CD4-positive, CD25-positive, alpha-beta regulatory T cell (primary cell): Measurements from ENCODE around the gene UBASH3B. TPM values are rescaled to one million over a fixed set of nuclear protein-coding genes. Genes with fewer than 3 reads are reported as not detected.
"Not testable (repeated sequence)": the region's sequence is repeated elsewhere in the genome, so short reads cannot be mapped to it uniquely, and the experiment has no call there.

Source experiments
- ATAC-seq, 2 donors: fragments of 150-1000 bp; cut with Tn5 transposase; one replicate each; pipeline ENCODE4 v1.10.0; 2021; ENCODE audit warnings: low read depth in 2 of 2, moderate number of reproducible peaks in 2 of 2, moderate library complexity in 1 of 2
- DNase-seq, 3 donors: peaks; one replicate each; pipeline versions ENCODE4 v3.0.0 to v3.0.0-alpha.2; 2012 to 2022; ENCODE audit warnings: mixed read lengths in 1 of 3
- H3K27ac ChIP-seq: one replicate; pipeline ENCODE4 v1.7.0; 2013; ENCODE audit warnings: mild to moderate bottlenecking, low read length; ENCODE audit not compliant: insufficient read depth, poor library complexity, severe bottlenecking
- H3K27me3 ChIP-seq: one replicate; pipeline ENCODE4 v1.7.0; 2013; ENCODE audit warnings: low read length; ENCODE audit not compliant: control insufficient read depth, insufficient read depth
- H3K36me3 ChIP-seq: one replicate; pipeline ENCODE4 v1.7.0; 2013; ENCODE audit warnings: mild to moderate bottlenecking, low read length, moderate library complexity; ENCODE audit not compliant: control insufficient read depth, insufficient read depth
- H3K4me1 ChIP-seq: 2 replicates; pipeline ENCODE4 v1.7.0; 2013; ENCODE audit warnings: mild to moderate bottlenecking, low read length; ENCODE audit not compliant: insufficient read depth, control insufficient read depth, poor library complexity, severe bottlenecking
- H3K4me3 ChIP-seq: one replicate; pipeline ENCODE4 v1.7.0; 2013; ENCODE audit warnings: low read depth, mild to moderate bottlenecking, low read length, moderate library complexity
- H3K9me3 ChIP-seq, 2 experiments: 1 replicate in 1 of 2; 2 replicates in 1 of 2; pipeline ENCODE4 v1.7.0; 2013; ENCODE audit warnings: low read length in 2 of 2, mild to moderate bottlenecking in 1 of 2, moderate library complexity in 1 of 2; ENCODE audit not compliant: control insufficient read depth in 2 of 2
- H3K27ac Mint-ChIP-seq, 3 donors: one replicate each; pipeline ENCODE4 v1.8.0; 2020 to 2022; ENCODE audit warnings: mild to moderate bottlenecking in 3 of 3, mixed read lengths in 3 of 3, moderate library complexity in 2 of 3
- H3K27me3 Mint-ChIP-seq: one replicate; pipeline ENCODE4 v1.8.0; 2022; ENCODE audit warnings: mild to moderate bottlenecking, mixed read lengths
- H3K36me3 Mint-ChIP-seq: one replicate; pipeline ENCODE4 v1.8.0; 2020; ENCODE audit warnings: mixed read lengths
- H3K4me1 Mint-ChIP-seq, 4 donors: one replicate each; pipeline ENCODE4 v1.8.0; 2020 to 2022; ENCODE audit warnings: mixed read lengths in 4 of 4, mild to moderate bottlenecking in 1 of 4
- H3K4me3 Mint-ChIP-seq, 4 donors: one replicate each; pipeline ENCODE4 v1.8.0; 2020 to 2022; ENCODE audit warnings: mild to moderate bottlenecking in 4 of 4, mixed read lengths in 4 of 4, moderate library complexity in 3 of 4
- H3K9me3 Mint-ChIP-seq, 7 donors: one replicate each; pipeline ENCODE4 v1.8.0; 2020 to 2022; ENCODE audit warnings: mixed read lengths in 7 of 7, mild to moderate bottlenecking in 3 of 7, moderate library complexity in 2 of 7
- polyA plus RNA-seq, 4 donors: library from polyadenylated mRNA; unstranded; fragments of 300-500 nt; fragmentation: Illumina TruSeq; gene quantifications; one replicate each; pipeline ENCODE4 v1.2.3, GENCODE V29; 2021
- total RNA-seq: library from RNA; stranded (reverse); gene quantifications from one replicate; pipeline ENCODE4 v1.2.3, GENCODE V29; 2022

UBASH3B gene
- total and polyA plus RNA-seq, 5 donors from 2014 or later: 14.2 to 57.6 (median 19.1) TPM

- no peak overlapping the region for H3K4me3 ChIP-seq
- H3K27me3 ChIP-seq: no peaks in the 10 kb centered on the region
- no peak for ATAC-seq
- H3K4me1 ChIP-seq: peaks cover 54% of the 10 kb centered on the region
- H3K27ac Mint-ChIP-seq: peak overlapping the region; percentile 76 to 94 (median 93)
- H3K9me3 Mint-ChIP-seq: no peaks in the 10 kb centered on the region
- no peaks in the 10 kb centered on the region for H3K27me3 Mint-ChIP-seq
- H3K9me3 ChIP-seq: no peaks in the 10 kb centered on the region
- peaks cover 37 to 68% (median 53%) of the 10 kb centered on the region in 4 donors for H3K4me1 Mint-ChIP-seq
- H3K36me3 ChIP-seq: no peaks in the 10 kb centered on the region
- peaks cover 24% of the 10 kb centered on the region for H3K36me3 Mint-ChIP-seq
- no peak for DNase-seq
- peak overlapping the region; percentile 79 for H3K27ac ChIP-seq
- peak overlapping the region in 3 of 4 donors; percentile 32 to 82 (median 41) for H3K4me3 Mint-ChIP-seq
Measured at GRCh38 chr11:122728561-122728960, 73.0 kb downstream of the UBASH3B start.

DNA sequence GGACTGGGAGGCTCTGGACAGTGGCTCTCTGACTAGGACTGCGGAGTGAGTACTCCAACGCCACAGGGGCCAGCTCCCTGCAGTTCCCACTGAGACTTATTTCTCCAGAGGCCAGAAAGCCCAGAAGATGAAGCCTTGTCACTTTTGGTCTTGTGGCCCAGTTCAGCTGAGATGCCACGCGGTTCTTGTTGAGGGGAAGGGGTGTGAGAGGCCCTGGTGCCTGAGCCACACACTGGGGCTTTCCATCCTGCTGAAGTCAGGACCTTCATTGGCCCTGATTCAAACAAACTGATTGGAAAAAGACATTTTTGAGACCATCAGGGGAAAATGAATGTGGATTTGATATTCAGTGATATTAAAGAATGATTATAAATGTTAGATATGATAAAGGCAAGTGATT, 73.6 kb downstream of the UBASH3B start:
- no peak overlapping the region for H3K4me3 ChIP-seq
- H3K27ac ChIP-seq: no peak overlapping the region
- no peaks in the 10 kb centered on the region for H3K27me3 Mint-ChIP-seq
- peak overlapping the region; percentile 76 to 94 (median 93) for H3K27ac Mint-ChIP-seq
- H3K4me1 Mint-ChIP-seq: peaks cover 35 to 64% (median 48%) of the 10 kb centered on the region in 4 donors
- H3K9me3 Mint-ChIP-seq: no peaks in the 10 kb centered on the region
- H3K4me1 ChIP-seq: peaks cover 50% of the 10 kb centered on the region
- ATAC-seq (no peak), DNase-seq (no peak)
- peak overlapping the region in 3 of 4 donors; percentile 15 to 82 (median 28) for H3K4me3 Mint-ChIP-seq
- no peaks in the 10 kb centered on the region for H3K36me3 ChIP-seq
- no peaks in the 10 kb centered on the region for H3K9me3 ChIP-seq
- H3K27me3 ChIP-seq: no peaks in the 10 kb centered on the region
- peaks cover 23% of the 10 kb centered on the region for H3K36me3 Mint-ChIP-seq

- H3K4me1 Mint-ChIP-seq: peaks cover 36 to 58% (median 42%) of the 10 kb centered on the region in 4 donors
- H3K9me3 ChIP-seq, H3K27me3 Mint-ChIP-seq, H3K4me3 Mint-ChIP-seq, H3K36me3 ChIP-seq, H3K9me3 Mint-ChIP-seq, H3K27me3 ChIP-seq, H3K27ac ChIP-seq, DNase-seq, ATAC-seq, H3K4me3 ChIP-seq: not testable (repeated sequence)
- H3K27ac Mint-ChIP-seq: peak overlapping the region in 2 of 3 donors; percentile 8 to 89
- peaks cover 18% of the 10 kb centered on the region for H3K36me3 Mint-ChIP-seq
- H3K4me1 ChIP-seq: peaks cover 62% of the 10 kb centered on the region
Measured at GRCh38 chr11:122730694-122731093, 75.2 kb downstream of the UBASH3B start.

DNA sequence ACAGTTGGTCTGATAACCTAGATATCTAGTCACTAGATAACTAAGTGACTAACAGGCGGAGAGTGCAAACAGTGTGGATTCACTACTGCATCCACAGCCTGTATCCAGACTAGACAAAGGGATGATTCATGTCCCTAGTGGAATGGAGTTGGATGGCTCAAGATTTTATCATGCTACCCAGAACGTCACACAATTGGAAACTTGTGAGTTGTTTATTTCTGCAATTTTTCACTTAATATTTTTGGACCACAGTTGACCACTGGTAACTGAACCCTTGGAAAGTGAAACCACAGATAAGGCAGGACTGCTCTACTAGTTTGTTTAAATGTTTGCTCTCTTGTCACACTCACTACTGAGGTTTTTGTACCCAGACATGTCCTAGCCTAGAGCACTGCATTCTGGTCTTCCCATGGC, 76.0 kb downstream of the UBASH3B start:
- Mint-ChIP-seq H3K4me1 (peaks cover 28 to 58% (median 41%) of the 10 kb centered on the region in 4 donors), H3K27ac (peak overlapping the region in 2 of 3 donors; percentile 8 to 53), H3K4me3 (peak overlapping the region in 1 of 4 donors; percentile 53), H3K9me3 (no peaks in the 10 kb centered on the region), H3K27me3 (no peaks in the 10 kb centered on the region), H3K36me3 (peaks cover 18% of the 10 kb centered on the region)
- H3K4me1 ChIP-seq: peaks cover 60% of the 10 kb centered on the region
- no peak overlapping the region for H3K4me3 ChIP-seq
- DNase-seq (no peak), ATAC-seq (no peak)
- H3K9me3 ChIP-seq: no peaks in the 10 kb centered on the region
- H3K27me3 ChIP-seq: no peaks in the 10 kb centered on the region
- no peaks in the 10 kb centered on the region for H3K36me3 ChIP-seq
- H3K27ac ChIP-seq: no peak overlapping the region

DNA sequence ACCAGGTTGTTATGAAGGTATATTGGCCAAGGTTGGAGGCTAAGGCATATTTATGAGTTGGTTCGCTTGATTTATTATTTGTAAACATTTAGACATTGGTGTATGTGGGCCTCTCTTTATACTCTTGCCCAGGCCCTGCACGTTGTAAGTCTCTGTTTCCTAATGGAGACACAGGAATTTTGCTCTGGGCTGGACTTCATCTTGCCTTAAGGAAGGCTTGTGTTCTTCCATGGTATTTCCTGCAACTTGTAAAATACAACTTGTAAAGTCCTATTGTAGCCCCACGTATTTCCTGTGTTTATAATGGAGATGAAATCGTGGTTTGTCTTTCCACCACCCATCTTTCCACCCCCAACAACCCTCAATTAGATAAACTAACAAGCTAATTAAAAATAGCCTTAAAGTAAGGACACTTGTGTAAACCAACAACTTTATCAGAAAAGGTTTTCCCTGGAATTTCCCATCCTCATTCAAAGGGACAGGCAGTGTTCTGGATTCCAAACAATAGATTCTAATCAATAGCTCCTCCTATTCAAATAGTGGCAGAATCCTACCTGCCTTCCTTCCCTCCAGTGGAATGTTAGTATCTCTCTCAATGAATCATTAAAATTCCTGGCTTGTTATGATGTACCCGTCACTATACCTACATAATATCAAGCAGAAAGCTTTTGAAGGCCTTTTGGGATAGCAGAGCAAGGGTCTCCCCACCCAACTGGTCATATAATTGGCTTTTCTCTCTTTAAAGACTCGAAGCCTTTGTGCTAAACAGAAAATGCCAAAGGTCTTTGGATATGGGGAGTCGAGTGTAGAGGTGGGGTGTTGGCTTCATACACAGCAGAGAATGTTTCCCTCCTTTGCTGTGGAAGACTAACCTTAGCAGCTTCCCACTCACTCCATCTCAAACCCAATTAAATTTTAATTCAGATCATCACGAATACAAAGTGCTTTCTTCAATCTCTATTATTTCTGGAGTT, 77.1 kb downstream of the UBASH3B start:
- ATAC-seq: no peak
- H3K27me3 ChIP-seq: no peaks in the 10 kb centered on the region
- no peaks in the 10 kb centered on the region for H3K9me3 Mint-ChIP-seq
- H3K9me3 ChIP-seq: no peaks in the 10 kb centered on the region
- H3K36me3 ChIP-seq: no peaks in the 10 kb centered on the region
- peak overlapping the region in 3 of 4 donors; percentile 4 to 48 (median 15) for H3K4me3 Mint-ChIP-seq
- H3K27ac ChIP-seq: no peak overlapping the region
- H3K27ac Mint-ChIP-seq: peak overlapping the region in 2 of 3 donors; percentile 20 to 58
- peaks cover 48% of the 10 kb centered on the region for H3K4me1 ChIP-seq
- peaks cover 12% of the 10 kb centered on the region for H3K36me3 Mint-ChIP-seq
- peaks cover 17 to 46% (median 32%) of the 10 kb centered on the region in 4 donors for H3K4me1 Mint-ChIP-seq
- no peak for DNase-seq
- H3K27me3 Mint-ChIP-seq: no peaks in the 10 kb centered on the region
- no peak overlapping the region for H3K4me3 ChIP-seq

- no peak overlapping the region for H3K4me3 ChIP-seq
- no peak for DNase-seq
- H3K27ac Mint-ChIP-seq: peak overlapping the region in 2 of 3 donors; percentile 20 to 58
Measured at GRCh38 chr11:122733318-122733717, 77.8 kb downstream of the UBASH3B start.

GRCh38 chr11:122734848-122735496, 79.5 kb downstream of the UBASH3B start:
- Mint-ChIP-seq H3K4me1 (peaks cover 13 to 38% (median 26%) of the 10 kb centered on the region in 4 donors), H3K36me3 (peaks cover 8% of the 10 kb centered on the region), H3K27me3 (no peaks in the 10 kb centered on the region), H3K27ac (peak overlapping the region in 1 of 3 donors; percentile 23), H3K9me3 (no peaks in the 10 kb centered on the region), H3K4me3 (peak overlapping the region in 2 of 4 donors; percentile 20 to 45)
- H3K27me3 ChIP-seq: no peaks in the 10 kb centered on the region
- H3K9me3 ChIP-seq: no peaks in the 10 kb centered on the region
- peaks cover 31% of the 10 kb centered on the region for H3K4me1 ChIP-seq
- ATAC-seq (no peak), DNase-seq (no peak)
- no peak overlapping the region for H3K4me3 ChIP-seq
- H3K36me3 ChIP-seq: no peaks in the 10 kb centered on the region
- H3K27ac ChIP-seq: no peak overlapping the region

More at GRCh38 chr11:122733318-122733717, 77.8 kb downstream of the UBASH3B start:
- peaks cover 10 to 42% (median 30%) of the 10 kb centered on the region in 4 donors for H3K4me1 Mint-ChIP-seq
- peaks cover 12% of the 10 kb centered on the region for H3K36me3 Mint-ChIP-seq
- Histone ChIP-seq H3K27ac (no peak overlapping the region), H3K4me1 (peaks cover 41% of the 10 kb centered on the region), H3K9me3 (no peaks in the 10 kb centered on the region), H3K27me3 (no peaks in the 10 kb centered on the region), H3K36me3 (no peaks in the 10 kb centered on the region)
- ATAC-seq: no peak
- no peaks in the 10 kb centered on the region for H3K27me3 Mint-ChIP-seq
- H3K4me3 Mint-ChIP-seq: peak overlapping the region in 1 of 4 donors; percentile 4
- no peaks in the 10 kb centered on the region for H3K9me3 Mint-ChIP-seq
